HG02884 (cell line): ENCODE results near the gene WFDC9.
"Not testable (repeated sequence)": the region's sequence is repeated elsewhere in the genome, so short reads cannot be mapped to it uniquely, and the experiment has no call there.

ENCODE experiments used
- ATAC-seq: cut with Tn5 transposase; IDR thresholded peaks from one replicate; pipeline ENCODE4 v1.9.1; 2021; ENCODE audit warnings: mild to moderate bottlenecking, moderate library complexity; ENCODE audit not compliant: unreplicated experiment

WFDC9 gene

DNA sequence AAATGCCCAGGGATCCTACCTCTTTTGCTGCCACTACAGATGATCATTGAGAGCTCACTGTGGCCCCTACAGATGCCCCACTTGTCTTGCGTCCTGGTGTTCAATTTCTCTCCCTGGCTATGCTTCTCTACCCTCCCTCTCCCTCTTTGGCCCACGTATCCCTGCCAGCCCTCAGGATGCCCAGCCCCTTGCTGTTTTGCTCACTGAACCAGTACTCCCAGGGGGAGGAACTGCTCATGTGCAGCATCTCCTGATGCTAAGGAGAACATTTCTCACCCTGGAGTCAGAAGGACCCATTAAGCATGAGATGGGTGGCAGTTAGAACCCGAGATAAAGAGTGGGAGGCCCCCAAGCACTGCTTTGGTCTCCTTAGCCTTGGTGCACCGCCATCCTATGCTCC, at the start of gene WFDC9:
Gene WFDC9, minus strand, starts transcription at position 101 of the 400 bp plus-strand sequence. CDS start 21,103 bp downstream, outside the sequence.
- no peak for ATAC-seq

DNA sequence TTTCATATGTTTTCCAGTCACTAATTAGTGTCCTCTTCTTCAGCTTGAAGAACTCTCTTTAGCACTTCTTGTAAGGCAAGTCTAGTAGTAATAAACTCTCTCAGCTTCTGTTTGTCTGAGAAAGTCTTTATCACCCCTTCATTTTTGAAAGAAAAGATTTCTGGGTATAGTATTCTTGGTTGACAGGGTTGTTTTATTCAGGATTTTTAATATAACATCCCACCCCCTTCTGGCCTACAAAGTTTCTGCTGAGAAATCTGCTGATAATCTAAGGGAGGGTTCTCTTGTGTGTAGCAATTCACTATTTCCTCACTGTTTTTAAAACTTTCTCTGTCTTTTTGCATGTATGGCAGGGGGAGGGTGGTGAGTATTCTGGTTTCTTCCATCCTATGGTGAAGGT, 48.6 kb upstream of the WFDC9 start:
- no peak for ATAC-seq

DNA sequence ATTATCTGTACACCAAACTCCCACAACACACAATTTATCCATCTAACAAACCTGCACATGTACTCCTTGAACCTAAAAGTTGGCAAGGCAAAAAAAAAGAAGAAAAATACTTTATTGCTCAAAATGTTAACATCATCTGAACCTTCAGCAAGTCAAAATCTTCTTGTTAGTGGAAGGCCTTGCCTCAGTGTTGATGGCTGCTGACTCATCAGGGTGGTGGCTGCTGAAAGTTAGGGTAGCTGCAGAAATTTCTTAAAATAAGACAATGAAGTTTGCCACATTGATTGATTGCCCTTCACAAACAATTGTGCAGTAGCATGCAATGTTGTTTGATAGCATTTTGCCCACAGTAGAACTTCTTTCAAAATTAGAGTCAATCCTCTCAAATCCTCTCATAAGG, 41.7 kb upstream of the WFDC9 start:
- no peak for ATAC-seq

DNA sequence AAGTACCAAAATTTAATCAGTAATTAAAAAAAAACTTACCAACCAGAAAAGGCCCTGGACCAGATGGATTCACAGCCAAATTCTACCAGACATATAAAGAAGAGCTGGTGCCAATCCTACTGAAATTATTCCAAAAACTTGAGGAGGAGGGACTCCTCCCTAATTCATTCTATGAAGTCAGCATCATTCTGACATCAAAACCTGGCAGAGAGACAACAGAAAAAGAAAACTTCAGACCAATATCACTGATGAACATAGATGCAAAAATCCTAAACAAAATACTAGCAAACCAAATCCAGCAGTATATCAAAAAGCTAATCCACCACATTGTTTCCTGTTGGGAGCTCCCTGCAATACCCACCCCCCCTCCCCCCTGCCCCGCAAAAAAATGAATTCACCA, 39.1 kb upstream of the WFDC9 start, which contains the start of gene WFDC11:
Gene WFDC11, minus strand, starts transcription at position 101 of the 400 bp plus-strand sequence. CDS start 19,639 bp downstream, outside the sequence.
- ATAC-seq, result no peak

DNA sequence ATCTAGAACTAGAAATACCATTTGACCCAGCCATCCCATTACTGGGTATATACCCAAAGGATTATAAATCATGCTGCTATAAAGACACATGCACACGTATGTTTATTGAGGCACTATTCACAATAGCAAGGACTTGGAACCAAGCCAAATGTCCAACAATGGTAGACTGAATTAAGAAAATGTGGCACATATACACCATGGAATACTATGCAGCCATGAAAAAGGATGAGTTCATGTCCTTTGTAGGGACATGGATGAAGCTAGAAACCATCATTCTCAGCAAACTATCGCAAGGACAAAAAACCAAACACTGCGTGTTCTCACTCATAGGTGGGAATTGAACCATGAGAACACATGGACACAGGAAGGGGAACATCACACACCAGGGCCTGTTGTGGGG, 26.0 kb upstream of the WFDC9 start:
- not testable (repeated sequence) for ATAC-seq

DNA sequence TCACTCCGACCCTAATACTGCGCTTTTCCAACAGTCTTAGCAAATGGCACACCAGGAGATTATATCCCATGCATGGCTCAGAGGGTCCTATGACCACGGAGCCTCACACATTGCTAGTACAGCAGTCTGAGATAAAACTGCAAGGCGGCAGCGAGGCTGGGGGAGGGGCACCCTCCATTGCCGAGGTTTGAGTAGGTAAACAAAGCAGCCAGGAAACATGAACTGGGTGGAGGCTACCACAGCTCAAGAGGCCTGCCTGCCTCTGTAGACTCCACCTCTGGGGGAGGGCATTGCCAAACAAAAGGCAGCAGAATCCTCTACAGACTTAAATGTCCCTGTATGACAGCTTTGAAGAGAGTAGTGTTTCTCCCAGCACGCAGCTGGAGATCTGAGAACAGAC, 20.6 kb upstream of the WFDC9 start:
- not testable (repeated sequence) for ATAC-seq

DNA sequence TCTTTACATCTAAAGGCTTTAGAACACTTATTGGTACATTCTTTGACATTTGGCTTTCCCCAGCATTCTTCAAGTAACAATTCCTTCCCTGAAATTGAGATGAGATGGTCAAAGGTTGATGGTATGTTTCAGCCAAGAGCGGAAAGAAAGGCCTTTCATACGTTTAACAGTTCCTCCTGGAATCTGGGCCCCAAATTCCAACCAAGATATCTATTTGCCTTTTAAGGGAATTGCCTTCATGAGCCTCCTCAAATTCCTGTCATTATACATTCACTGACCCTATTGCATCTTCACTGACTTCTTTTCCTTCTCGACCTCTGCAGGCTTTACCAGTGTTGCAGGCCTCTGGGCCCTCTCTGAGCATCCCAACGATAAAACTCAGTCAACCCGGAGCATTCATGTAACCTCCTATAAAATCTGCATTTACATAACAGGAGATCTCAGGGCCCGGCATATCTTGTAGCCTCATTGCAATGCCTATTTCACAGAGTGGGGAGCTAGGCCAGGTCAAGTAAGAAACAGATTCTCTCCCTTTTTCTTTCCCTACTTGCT, 18.3 kb upstream of the WFDC9 start:
- ATAC-seq, result no peak

DNA sequence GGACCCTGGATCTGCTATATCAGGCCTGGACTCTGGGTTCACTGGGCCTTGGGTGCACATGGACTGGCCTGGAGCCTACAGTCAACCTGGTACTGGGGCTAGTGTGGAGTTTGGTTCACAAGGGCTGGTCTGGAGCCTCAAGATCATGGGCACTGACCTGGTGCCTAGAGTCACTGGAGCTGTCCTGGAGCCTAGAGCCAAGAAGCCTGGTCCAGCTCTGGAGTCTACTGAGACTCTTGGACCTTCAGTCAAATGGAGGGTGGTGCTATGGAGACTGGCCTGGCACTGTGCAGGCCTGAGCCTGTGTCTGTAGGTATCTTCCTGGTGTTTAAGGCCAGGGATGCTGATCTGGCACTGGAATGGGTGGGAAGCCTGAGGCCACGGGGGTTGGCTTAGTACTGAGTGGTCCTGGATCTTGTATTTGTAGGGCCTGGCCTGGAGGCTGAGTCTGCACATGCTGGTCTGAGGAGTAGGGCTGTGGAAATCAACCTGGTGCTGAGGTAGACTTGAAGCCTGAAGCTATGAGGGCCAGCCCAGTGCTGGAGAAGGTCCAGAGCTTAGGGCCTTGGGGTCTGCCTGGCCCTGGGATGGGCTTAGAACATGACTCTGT, 16.5 kb upstream of the WFDC9 start:
- no peak for ATAC-seq

DNA sequence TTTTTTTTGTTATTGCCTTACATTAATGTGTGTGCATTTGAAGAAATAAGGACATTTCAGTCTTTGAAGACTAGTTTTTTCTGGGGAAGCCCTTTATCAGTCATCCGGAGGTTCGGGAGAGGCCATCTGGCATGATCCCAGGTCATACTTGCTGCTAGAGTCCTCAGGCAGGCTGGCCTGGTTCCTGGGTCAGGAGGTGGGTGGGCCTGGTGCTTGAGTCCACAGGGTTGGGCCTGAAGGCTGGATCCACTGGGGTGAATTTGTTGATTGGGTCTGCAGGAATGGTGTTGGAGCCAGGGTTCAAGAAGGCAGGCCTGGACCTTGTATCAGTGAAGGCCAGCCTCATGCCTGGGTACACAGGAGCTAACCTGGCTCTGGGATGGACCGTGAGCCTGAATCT, 15.8 kb upstream of the WFDC9 start:
- no peak for ATAC-seq

DNA sequence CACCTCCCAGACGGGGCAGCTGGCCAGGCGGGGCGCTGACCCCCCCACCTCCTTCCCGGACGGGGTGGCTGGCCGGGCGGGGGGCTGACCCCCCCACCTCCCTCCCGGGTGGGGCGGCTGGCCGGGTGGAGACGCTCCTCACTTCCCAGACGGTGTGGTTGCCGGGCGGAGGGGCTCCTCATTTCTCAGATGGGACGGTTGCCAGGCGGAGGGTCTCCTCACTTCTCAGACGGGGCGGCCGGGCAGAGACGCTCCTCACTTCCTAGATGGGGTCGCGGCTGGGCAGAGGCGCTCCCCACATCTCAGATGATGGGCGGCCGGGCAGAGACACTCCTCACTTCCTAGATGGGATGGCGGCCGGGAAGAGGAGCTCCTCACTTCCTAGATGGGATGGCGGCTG, 14.8 kb upstream of the WFDC9 start:
- not testable (repeated sequence) for ATAC-seq

DNA sequence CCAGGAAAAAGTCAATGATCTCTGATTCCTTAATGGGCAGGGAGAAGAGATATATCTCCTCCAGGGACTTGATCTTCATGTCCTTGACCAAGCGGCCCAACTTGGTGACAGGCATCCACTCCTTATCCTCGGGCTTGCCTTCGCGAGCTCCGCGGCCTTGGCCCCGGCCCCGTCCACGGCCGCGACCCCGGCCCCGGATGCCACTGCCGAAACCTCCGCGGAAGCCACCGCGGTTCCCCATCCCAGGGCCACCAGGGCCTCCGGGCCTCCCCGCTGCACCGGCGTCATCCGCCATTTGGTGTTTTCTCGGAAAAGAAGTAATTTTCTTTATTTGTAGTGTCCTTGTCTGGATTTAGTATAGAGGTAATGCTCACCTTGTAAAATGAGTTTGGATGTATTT, 10.0 kb upstream of the WFDC9 start:
- not testable (repeated sequence) for ATAC-seq

DNA sequence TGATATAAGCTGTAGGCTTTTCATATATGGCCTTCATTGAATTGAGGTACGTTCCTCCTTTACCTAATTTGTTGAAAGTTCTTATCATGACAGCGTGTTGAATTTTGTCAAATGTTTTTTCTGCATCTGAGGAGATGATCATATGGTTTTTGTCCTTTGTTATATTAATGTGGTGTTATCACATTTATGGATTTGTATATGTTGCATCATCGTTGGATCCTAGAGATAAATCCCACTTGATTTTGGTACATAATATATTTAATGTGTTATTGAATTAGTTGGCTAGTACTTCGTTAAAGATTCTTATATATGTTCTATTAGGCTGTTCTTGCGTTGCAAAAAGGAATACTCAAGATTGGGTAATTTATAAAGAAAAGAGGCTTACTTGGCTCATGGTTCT, 8.6 kb upstream of the WFDC9 start:
- ATAC-seq, result no peak

DNA sequence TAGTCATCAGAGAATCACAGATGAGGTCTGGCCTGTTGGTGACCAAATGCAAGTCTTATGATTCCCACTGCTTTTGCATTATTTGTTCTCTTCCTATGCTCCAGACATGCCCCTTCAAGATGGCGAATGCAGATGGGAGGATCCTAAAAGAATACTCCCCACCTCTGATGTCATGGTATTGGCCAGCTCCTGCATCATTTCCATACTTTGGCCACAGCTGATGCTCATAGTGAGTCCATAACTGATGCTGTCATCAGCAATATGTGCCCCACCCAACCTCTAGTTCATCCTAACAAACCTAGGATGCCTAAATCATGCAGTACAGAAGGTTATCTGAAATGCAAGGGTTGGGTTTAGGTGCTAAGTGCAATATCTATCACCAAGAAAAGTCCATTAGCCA, 5.4 kb upstream of the WFDC9 start:
- no peak for ATAC-seq

DNA sequence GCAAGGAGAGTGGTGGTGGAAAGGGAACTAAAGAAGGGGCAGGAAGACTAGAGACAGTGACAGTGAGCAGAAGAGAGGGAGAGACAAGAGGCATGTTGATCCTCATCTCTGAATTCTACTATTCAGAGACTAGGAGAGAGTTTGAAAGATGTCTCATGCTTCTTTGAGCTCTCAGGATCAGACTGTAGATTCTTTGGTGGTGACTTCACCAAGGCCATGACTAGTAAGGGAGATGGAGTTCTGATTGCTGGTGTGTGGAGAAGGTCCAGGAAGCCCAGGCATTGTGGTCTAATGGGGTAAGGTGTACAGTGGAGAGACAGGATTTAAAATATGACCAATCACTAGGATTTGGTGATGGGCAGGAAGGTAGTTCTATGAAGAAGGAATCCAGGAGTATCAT, 713 bp downstream of the WFDC9 start:
- ATAC-seq, result no peak

DNA sequence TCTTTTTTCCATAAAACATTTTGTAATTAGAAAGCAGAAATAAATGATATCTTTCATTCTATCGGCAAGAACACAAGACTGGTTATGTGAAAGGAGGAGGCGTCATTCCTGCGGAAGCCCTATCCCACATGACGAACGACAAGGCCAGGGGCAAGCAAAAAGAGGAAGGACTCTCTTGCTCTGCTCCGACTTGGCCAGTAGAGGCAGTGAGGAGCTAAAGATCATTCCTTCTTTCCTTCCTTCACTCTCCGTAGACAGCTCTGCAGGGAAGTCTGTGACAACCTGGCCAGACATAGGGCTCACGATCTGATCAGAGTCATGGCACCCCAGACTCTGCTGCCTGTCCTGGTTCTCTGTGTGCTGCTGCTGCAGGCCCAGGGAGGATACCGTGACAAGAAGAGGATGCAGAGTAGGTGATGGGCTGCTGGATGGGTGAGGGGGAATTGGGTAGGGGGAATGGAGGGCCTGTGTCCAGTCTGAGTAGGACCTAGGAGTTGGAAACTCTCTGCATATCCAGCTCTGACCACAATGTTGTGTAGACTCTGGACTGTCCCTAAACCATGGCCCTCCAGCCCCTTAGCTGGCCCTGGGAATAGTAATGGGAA, 1.5 kb downstream of the WFDC9 start, which contains the start of gene WFDC10A:
Gene WFDC10A, plus strand, starts transcription at position 244 of the 605 bp plus-strand sequence. Its CDS starts 75 bp downstream, at position 319.
- ATAC-seq, result no peak

DNA sequence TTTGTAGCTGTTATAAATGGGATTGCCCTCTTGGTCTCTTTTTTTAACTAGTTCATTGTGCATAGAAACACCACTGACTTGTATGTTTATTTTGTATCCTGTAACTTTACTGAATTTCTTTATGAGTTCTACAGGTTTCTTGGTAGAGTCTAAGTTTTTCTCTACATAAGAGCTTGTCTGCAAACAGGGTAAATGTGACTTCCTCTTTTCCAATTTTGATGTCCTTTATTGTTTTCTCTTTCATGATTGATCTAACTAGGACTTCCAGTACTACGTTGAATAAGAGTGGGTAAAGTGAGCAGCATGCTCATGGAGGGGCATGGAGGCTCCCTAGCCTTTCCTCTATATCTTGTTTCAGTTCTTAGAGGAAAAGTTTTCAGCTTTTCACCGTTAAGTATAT, 4.5 kb downstream of the WFDC9 start:
- ATAC-seq, result no peak

DNA sequence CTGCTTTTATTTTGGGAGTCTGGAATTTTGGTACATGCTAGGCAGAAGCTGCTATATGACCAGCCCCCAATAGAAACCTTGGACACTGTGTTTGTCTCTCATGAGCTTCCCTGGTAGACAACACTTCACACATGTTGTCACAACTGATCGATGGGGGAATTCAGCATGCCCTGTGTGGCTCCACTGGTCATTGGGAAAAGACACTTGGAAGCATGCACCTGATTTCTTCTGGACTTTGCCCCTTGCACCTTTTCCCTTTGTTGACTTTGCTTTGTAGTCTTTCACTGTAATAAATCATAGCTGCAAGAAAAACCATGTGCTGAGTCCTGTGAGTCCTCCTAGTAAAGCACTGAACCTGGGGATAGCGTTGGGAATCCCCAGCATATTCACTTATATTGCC, 9.5 kb downstream of the WFDC9 start:
- ATAC-seq, result no peak

DNA sequence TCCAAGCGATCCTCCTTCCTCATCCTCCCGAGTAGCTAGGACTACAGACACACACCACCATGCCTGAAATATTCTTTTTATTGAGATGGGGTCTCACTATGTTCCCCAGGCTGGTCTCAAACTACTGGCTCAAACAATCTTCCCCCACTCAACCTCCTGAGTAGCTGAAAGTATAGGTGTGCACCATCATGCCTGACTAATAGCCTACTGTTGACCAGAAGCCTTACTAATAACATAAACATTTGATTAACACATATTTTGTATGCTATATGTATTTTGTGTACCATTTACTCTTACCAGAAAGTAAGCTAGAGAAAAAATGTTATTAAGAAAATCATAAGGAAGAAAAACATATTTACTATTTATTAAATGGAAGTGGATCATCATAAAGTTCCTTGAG, 13.5 kb downstream of the WFDC9 start:
- no peak for ATAC-seq

DNA sequence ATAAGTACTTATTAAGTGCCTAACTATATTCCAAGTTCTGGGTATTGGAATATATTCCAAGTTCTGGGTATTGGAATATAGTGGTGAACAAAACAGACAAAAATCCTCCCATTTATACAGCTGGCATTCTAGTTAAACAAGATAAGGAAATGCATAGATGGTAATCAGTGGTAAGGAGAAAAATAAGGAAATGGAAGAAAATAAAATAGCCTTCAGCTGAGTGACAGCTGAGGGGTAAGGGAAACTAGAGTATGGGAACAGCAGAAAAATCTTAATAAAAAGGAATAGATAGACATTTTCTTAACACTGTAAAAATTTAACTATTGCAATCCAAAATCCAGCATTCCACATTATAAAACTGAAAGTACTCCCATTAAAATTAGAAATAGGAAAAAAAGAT, 18.8 kb downstream of the WFDC9 start:
- ATAC-seq, result no peak

DNA sequence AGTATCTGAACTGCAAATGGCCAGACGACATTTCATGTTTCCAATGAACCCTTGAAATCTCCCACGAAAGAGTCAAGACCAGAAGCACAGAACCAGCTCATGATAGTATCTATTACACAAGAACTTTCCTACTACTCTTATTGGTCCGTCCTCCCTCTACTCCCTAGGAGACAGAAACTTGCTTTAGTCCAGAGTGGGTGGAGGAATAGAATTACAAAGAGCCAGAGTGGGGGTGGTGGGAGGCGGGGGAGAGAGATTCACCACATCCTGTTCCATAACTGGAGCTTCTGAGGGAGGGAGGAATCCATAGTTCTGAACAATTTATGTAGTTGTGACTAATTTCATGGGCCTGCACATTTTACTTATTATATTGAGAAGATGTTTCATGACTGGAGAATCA, 20.0 kb downstream of the WFDC9 start:
- ATAC-seq, result no peak

DNA sequence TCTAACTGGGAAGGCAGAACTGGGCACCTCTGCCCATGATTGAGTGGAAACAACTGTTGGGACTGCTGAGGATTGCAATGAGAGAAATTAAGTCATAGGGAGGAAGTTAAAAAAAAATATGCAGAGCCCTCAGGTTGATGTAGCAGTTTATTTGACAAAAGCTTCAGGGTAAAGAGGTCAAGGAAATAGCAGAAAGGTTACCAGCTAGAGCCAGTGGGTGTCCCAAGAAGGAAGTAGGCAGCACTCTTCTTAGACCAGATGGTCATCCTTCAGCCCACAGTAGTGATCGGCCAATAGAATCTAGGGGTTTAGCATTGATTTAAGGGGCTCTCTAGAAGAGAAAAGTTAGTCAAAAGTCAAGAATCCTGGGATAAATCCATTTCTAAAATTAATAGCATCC, 23.3 kb downstream of the WFDC9 start:
- no peak for ATAC-seq

DNA sequence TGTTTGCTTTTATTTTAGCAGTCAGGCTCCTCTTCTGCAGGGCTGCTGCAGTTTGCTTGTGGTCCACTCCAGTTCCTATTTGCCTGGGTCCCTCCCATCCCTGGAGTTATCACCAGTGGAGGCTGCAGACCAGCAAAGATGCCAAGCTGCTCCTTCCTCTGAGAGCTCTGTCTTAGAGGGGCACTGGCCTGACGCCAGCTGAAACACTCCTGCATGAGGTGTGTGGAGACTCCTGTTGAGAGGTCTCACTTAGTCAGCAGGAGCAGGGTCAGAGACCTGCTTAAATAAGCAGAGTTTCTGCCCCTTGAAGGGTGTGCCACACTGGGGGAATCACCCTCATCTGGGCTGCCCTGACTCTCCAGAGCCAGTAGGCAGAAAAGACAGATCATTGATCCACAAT, 35.8 kb downstream of the WFDC9 start:
- ATAC-seq, result no peak
